NCI-H1694 (cell line): ENCODE results near the gene GHRHR.

Source experiments
- DNase-seq: peaks from one replicate; lab custom pipeline; 2025; lab: John Stamatoyannopoulos, UW

Gene GHRHR

DNA sequence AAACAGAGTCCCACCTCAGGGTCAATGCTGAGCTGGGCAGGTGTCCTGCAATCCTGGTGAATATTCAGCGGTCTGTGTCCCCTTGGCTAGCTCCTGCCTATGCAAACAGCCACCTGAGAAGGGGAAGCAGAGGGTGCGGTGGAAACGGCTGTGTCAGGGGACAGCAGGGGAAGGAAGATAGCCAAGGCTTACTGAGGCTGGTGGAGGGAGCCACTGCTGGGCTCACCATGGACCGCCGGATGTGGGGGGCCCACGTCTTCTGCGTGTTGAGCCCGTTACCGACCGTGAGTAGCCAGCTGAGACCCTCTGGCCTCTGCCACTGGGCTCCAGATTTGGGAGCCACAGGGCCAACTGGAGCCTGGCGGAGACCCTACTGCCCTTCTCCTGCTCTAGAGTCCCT lies at the start of gene GHRHR:
TSS of gene GHRHR (plus strand) at position 112 of the 400 bp plus-strand sequence. CDS start at position 228, 116 bp downstream.
- DNase-seq = no peak

DNA sequence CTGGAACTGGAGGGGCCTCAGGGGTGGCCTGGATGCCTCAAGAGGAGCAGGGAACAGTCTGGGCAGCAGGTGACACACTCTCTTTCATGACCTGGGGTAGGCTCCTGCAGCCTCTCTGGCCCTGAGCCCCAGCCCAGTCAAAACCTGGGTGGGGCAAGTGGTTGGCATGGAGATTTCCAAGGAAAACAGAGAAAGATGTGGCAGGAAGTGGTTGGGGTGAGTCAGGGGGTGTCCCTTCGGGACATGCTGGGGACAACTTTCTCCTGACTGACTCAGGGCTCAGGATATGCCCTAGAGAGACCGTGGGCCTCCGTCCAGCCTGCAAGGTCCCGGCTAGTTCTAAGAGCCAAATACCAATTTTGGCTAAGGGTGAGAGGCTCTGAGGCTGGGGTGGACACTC lies 49.2 kb upstream of the GHRHR start:
- DNase-seq = no peak

DNA sequence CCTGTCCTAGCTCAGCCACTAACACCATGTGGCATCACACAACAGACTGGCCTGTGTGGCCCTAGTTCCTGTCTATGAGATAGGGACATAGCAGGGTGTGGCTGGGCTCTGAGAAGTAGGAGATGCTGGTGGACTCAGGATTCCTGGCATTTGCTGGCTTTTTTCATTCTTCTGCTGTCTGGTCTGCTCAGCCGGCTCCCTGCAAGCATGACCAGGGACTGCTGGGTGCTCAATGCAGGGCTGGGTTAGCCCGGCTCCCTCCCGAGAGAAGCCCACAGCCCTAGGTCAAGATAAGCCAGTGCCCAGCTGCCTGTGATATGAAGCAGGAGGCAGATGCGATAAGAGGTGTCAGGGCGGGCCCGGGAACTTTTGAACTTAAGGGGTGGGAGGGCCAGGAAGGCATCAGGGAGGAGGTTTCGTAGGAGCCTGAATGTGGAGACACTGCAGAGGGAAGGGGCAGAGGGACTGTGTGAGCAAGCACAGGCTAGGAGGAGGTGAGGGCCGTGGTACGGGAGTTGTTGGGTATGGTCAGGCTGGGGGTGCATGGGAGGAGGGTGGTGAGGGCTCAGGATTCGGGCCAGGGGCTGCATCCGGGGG lies 48.6 kb upstream of the GHRHR start:
- no peak for DNase-seq

DNA sequence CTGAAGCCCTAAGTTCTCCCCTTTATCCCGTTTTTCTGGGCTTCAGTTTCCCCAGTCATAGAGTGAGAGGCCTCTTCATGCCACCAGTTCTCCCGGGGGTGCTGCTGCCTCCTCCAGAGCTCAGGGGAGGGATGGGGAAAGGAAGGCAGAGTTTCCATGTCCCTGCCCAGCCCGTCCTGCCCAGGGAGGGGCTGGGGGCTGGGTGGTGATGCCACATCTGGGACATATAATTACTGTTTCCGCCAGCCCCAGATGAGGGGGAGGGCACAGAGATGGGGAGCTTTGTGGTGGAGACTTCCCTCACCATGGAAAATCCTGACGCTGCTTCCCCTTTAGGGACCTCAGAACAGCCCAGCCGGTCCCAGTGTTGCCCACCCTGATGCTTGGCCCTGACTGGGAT lies 48.0 kb upstream of the GHRHR start:
- no peak for DNase-seq

DNA sequence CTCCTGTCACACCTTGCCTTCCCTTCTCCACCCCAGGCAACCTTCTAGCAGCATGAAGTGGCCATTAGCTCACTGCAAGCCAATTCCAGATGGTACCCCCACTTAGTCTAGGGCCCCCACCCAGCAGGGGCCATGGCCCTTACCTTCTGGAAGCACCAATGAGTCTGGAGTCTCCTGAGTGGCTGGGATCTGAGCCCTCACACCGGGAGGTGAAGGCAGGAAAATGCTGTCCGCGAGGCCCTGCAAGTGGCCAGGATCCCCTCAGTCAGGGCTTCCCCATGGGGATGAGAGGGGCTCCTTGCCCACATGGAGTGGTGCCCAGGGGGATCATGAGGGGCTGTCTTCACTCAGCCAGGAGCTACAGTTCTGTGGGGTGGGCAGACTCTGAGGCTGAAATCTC lies 47.5 kb upstream of the GHRHR start:
- no peak for DNase-seq

DNA sequence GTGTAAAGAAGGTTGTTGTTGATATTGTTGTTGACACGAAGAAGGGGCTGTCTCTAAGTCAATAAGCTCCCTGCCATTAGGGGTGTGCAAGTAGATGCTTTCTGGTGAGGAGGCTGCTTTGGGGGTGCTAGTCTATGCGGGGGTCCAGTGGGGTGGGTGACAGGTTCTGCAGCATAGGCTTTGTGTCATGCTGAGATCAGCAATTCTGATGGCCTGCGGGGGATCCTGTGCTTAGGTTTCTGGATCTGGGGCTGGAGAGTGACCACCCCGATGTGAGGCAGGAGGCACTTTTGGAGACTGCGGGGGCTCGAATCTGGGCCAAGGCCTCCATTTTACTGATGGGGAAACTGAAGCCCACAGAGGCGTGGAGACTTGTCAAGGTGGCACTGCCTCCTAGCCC lies 47.0 kb upstream of the GHRHR start:
- no peak for DNase-seq

DNA sequence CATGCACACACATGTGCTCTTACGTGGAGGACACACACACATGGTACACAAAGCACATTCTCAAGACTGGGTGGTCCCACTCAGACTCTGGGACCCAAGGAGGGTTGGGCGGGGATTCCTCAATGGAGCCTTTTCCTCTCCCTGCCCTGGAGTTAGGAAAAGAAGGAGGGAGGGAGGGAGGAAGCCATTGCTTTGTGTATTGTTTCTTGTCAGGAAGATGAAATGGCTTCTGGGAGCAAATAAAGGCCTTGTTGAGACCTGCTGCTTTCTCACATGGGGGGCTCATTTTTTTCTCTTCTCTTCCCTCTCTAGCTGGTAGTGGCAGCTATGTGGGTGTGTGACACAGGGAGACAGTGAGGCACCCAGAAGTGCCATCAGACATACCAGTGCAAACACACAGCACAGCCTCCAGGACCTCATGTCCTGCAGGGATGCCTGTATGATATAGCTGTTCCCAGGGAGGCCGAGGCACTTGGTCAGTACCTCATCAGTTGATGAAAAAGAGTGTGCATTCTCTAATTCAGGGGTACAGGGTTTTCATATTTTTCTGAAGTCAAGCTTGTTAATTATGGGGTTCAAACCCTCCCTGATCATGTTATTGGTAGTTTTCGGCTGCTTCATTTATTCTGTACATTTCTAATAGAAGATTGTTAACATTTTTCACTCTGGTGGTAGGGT lies 46.4 kb upstream of the GHRHR start:
- no peak for DNase-seq

DNA sequence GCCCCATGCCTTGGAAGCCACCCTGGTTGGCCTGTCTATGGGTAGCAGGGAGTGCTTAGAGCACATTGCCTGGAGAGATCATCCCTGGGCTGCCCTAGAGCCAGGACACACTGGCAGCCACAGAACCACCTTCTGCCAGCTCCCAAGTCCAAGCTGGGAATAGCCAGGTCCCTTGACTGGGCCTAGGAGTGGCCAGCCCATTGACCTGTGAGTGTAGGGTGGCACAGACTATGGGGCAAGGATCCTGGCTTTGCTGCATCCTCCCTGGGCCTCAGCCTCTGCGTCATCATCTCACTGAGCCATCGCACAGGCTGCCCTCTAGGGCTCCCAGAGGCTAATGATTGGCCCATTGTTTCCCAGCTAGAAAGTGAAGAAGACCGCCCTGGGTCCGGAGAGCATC lies 45.1 kb upstream of the GHRHR start:
- no peak for DNase-seq

DNA sequence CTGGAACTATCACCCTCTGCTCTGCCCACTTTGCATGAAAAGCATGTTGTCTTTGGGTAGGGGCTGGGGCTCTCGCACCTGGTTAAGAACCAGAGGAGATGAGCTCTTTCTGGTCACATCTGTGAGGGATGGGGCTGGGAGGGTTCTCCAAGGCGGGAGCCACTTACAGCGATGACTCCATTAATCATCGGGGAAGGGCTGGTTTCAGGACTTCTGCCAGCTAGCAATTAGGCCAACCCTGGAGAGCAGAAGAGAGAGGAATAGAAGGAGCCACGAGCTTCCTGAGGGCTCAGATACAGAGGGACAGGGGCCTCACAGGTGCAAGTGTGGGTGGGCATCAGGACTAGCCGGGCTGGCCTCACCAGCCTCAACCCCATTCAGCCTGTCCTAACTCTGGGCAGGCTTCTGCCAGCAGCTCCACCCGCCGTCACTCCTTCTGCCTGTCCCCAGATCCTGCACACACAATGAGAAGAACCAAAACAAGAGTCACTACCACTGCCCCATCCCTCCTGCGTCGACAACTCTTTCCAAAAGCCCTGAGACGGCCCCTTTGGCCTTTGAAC lies 43.7 kb upstream of the GHRHR start:
- peak; percentile 21 for DNase-seq

DNA sequence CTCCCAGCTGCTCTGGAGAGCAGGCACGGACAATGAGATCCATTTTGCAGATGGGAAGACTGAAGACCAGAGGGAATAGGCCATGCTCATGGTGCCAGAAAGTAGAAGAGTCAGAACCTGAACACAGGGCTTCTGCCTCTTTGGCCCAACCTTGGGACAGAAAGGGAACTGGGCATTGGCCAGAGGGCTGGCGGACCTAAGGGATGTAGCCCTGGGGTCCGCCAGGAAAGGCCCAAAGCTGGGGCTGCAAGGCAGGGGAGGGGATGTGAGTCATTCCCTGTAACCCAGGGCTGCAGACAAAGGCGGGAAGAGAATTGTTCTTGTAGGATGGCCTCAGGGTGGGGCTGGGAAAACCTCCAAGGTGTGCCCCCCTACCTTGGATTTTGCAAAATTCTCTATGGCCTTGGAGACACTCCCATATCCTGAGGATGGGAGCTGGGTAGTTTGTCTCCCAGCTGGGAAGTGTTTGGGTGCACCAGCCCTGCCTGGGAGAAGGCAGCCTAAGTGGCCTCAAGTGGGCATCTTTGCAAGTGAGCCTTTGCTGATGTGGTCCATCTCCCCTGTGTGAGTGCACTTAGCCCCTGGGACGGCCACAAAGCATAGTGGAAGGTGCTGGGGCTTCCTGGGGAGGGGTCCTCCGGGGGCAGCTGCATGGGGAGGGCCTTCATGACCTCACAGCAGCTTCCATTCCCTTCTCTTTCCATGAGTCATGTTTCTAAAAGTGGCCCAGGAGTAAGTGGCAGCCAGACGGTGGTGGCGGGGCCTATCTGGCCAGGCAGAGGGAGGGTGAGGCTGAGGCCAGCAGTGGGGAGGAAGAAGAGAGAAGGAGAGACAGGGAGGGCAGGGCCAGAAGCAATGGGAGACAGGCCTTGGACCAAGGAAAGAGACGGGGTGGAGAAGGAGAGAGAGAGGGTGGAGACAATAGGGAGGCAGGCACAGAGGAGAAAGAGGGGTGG lies 42.9 kb upstream of the GHRHR start:
- DNase-seq = no peak

DNA sequence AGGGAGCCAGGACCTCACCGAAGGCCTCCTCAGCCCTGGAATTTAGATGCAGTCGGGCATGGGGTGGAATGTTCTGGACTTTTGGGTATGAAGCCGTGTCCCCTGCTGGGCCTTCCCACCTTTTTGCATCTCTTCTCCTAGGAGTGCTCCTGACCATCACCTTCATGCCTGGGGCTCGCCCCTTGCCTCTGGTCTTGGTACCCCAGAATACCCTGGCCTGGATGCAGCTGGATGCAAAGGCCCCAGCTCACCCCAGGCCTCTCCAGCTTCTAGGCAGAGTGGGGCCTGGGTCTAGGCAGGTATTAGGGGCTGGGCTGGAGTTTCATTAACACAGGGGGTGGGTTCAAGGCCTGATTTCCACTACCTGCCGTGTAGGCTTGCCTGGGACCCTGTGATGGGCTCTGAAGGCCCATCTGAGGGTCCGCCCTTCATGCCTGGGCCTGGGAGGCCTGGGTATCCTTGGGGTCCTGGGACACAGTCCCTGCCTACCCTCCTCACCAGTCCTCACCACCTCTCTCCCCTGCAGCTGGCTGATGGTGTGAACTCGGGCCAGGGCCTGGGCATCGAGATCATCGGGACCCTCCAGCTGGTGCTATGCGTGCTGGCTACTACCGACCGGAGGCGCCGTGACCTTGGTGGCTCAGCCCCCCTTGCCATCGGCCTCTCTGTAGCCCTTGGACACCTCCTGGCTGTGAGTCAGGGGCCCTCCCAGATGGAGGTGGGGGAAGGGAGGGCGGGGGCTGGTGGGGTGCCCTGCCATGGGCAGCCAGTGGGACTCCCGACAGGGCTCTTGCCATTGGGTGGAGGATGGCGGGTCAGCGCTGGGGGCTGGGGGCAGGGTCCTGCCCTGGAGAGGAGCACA lies 42.0 kb upstream of the GHRHR start:
- no peak for DNase-seq

DNA sequence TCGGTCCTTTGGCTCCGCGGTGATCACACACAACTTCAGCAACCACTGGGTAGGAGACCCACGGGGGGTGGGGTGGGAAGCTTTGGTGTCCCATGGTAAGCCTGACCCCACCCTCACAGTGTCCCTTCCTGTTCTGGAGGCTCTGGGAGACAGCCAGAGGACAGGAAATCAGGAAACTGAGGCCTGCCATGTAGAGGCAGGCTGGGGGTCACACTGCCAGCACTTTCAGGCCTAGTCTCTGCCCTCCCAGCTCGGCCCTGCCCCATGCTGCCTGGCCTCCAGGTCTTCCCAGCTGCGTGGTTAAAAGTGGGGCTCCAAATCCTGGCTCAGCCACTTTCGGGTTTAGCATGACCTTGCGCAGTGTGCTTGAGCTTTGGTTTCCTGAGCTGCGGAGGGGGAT lies 41.2 kb upstream of the GHRHR start:
- no peak for DNase-seq

DNA sequence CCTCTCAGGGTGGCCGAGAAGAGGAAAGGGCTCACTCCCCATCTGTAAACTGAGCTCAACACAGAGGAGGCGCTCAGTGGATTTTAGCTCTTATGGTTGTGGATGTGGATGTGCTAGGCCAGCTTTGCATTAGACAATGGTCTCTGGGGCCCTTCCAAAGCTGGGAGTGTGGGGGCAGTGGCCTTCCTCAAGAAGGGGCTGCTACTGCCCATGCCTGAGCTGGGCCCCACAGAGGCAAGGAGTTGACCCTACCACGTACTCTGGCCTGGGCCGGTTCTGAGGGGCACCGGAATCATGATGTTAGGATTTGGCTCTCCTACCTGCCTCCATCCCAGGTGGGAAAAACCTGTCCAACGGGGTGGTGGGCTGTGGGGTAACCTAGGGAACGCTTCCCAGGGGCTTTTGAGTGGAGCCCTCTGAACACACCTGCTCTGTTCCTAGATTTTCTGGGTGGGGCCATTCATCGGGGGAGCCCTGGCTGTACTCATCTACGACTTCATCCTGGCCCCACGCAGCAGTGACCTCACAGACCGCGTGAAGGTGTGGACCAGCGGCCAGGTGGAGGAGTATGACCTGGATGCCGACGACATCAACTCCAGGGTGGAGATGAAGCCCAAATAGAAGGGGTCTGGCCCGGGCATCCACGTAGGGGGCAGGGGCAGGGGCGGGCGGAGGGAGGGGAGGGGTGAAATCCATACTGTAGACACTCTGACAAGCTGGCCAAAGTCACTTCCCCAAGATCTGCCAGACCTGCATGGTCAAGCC lies 40.6 kb upstream of the GHRHR start:
- no peak for DNase-seq

DNA sequence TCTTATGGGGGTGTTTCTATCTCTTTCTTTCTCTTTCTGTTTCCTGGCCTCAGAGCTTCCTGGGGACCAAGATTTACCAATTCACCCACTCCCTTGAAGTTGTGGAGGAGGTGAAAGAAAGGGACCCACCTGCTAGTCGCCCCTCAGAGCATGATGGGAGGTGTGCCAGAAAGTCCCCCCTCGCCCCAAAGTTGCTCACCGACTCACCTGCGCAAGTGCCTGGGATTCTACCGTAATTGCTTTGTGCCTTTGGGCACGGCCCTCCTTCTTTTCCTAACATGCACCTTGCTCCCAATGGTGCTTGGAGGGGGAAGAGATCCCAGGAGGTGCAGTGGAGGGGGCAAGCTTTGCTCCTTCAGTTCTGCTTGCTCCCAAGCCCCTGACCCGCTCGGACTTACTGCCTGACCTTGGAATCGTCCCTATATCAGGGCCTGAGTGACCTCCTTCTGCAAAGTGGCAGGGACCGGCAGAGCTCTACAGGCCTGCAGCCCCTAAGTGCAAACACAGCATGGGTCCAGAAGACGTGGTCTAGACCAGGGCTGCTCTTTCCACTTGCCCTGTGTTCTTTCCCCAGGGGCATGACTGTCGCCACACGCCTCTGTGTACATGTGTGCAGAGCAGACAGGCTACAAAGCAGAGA lies 39.9 kb upstream of the GHRHR start:
- DNase-seq = no peak

DNA sequence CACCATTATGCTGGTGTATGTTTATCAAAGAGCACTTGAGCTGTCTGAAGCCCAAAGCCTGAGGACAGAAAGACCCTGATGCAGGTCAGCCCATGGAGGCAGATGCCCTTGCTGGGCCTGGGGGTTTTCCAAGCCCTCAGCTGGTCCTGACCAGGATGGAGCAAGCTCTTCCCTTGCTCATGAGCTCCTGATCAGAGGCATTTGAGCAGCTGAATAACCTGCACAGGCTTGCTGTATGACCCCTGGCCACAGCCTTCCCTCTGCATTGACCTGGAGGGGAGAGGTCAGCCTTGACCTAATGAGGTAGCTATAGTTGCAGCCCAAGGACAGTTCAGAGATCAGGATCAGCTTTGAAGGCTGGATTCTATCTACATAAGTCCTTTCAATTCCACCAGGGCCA lies 39.1 kb upstream of the GHRHR start:
- DNase-seq = no peak

DNA sequence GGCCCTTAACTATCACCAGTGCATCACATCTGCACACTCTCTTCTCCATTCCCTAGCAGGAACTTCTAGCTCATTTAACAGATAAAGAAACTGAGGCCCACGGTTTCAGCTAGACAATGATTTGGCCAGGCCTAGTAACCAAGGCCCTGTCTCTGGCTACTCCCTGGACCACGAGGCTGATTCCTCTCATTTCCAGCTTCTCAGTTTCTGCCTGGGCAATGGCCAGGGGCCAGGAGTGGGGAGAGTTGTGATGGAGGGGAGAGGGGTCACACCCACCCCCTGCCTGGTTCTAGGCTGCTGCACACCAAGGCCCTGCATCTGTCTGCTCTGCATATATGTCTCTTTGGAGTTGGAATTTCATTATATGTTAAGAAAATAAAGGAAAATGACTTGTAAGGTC lies 38.6 kb upstream of the GHRHR start:
- no peak for DNase-seq

DNA sequence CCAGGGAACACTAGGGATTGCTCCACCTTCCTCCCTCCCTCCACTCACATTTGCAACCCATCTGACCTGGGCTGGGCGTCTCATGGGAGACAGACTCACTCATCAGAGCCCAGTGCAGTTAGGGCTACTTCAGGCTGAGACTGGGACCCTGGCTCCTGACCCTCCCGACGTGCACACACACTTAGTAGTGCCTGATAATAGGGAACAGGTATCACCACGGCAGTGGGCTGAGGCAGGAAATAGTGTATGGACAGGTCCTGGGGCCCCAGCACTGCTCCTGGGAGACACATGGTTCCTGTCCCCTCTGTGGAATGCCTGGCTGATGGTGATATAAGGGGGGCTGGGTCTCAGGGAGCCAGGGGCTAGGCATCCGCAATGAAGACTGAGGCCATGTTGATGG lies 37.8 kb upstream of the GHRHR start:
- DNase-seq = no peak

DNA sequence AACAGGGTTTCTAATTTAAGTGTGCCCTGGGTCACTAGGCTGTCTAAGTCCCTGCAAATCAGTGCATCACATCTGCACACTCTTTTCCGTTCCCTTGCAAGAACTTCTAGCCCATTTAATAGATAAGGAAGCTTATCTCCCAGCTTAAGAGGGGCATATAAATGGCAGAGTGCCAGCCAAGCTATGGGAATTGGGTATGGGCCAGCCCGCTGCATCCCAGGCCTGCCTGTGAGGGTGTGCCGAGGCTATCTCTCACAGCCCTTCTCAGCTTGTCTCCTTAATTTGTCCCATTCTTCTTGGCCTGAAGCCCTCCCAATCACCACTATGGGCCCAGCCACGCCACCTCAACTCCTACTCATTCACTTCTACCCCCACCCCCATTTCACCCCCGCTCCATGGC lies 37.4 kb upstream of the GHRHR start:
- no peak for DNase-seq

DNA sequence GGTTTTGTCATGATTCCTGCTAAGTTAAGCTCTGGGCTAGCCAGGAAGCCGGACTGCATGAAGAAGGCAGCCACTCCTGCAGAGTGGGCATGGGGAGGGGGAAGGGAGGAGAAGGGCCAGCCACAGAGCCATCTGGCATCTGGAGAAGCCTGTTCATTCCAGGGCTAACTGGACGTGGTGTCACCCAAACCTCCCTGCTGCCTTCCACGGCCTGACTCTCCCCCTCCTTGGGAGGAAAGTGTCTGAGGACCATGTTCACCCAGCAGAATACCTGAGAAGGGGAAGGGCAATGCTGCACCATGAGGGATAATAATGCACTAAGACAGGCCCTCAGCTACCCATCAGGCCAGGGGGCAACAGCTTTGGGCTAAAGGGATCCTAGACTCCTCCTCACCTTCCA lies 36.7 kb upstream of the GHRHR start:
- no peak for DNase-seq

DNA sequence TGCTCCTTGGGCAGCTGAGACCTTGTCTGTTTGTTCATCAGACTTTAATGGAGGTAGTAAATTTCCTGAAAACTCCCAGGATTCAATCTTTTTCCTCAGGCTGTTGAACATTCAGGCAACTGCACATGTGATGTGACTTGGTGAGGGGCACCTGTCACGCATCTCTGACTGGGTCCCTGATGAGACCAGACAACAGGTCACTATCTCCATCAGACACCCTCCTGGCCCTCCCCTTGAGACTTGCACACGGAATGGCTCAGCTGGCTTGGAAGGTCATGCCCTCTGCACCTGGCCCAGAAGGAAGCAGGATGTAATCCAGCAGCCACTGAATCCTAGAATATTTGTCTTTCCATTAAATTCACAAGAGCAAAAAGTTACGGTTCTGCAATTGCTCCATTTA lies 36.2 kb upstream of the GHRHR start:
- DNase-seq = no peak
